Uterus (tissue), 4 donors: ENCODE measurements around the gene ADGRL3. TPM values are rescaled to one million over a fixed set of nuclear protein-coding genes. Genes with fewer than 3 reads are reported as not detected.

ENCODE experiments used
- DNase-seq, 2 donors: peaks; one replicate each; pipeline ENCODE4 v3.0.0-alpha.2; 2019 to 2020
- H3K27ac ChIP-seq, 2 donors: fragments of 200-600 bp; sonication (generic); 1 replicate in 1 of 2; 2 replicates in 1 of 2; pipeline ENCODE4 v1.5.1; 2016 to 2018
- H3K27me3 ChIP-seq, 2 donors: fragments of 200-600 bp; sonication (generic); one replicate each; pipeline ENCODE4 v1.5.1; 2018 to 2019; ENCODE audit warnings: control low read depth in 1 of 2
- H3K36me3 ChIP-seq, 2 donors: fragments of 200-600 bp; sonication (generic); one replicate each; pipeline ENCODE4 v1.5.1; 2019; ENCODE audit warnings: control low read depth in 1 of 2
- H3K4me1 ChIP-seq, 2 donors: fragments of 200-600 bp; sonication (generic); one replicate each; pipeline ENCODE4 v1.5.1; 2018 to 2019; ENCODE audit warnings: control low read depth in 1 of 2
- H3K4me3 ChIP-seq, 2 donors: fragments of 200-600 bp; sonication (generic); 1 replicate in 1 of 2; 2 replicates in 1 of 2; pipeline ENCODE4 v1.5.1; 2018 to 2019; ENCODE audit warnings: mild to moderate bottlenecking in 1 of 2
- H3K9me3 ChIP-seq, 2 donors: fragments of 200-600 bp; sonication (generic); one replicate each; pipeline ENCODE4 v1.5.1; 2019; ENCODE audit warnings: control low read depth in 1 of 2
- CTCF ChIP-seq, 4 experiments: fragments of 200-600 bp in 2 of 4; fragments of 450-650 bp in 2 of 4; sonication (generic) in 2 of 4; IDR thresholded peaks; one replicate each; pipeline ENCODE4 v1.5.1; 2016 to 2019; ENCODE audit warnings: antibody characterized with exemption in 4 of 4, mild to moderate bottlenecking in 2 of 4, moderate library complexity in 1 of 4
- POLR2A ChIP-seq, 2 donors: fragments of 450-650 bp; IDR thresholded peaks; one replicate each; pipeline ENCODE4 v1.6.1; 2016; ENCODE audit warnings: antibody characterized with exemption in 2 of 2, mild to moderate bottlenecking in 1 of 2, moderate library complexity in 1 of 2
- intact Hi-C: fragments of 100-400 bp; cut with DNase I; formaldehyde crosslinking; loops from one replicate; pipeline ENCODE4 v1.15.1; 2023; ENCODE audit warnings: low total_unique reads
- total RNA-seq, 4 donors: library from RNA; depleted of rRNA in 3 of 4; stranded (reverse); fragments of >200 nt in 3 of 4; gene quantifications; one replicate each; pipeline versions ENCODE4 v1.1.0 to v1.2.4, GENCODE V29; 2014 to 2023
- donor health status: DM: yes; HTN: yes; CAD: no.

Gene ADGRL3
- total RNA-seq, 4 donors from 2014 or later: 31.5 to 411 (median 74.3) TPM

GRCh38 chr4:62096881-62097280, 896.8 kb downstream of the ADGRL3 start:
- H3K27ac ChIP-seq: no peak overlapping the region
- TF ChIP-seq CTCF (IDR thresholded peaks at IDR 0.05): no peak
- TF ChIP-seq POLR2A (IDR thresholded peaks at IDR 0.05): no peak
- H3K36me3 ChIP-seq: no peaks in the 10 kb centered on the region
- no peaks in the 10 kb centered on the region for H3K4me1 ChIP-seq
- intact Hi-C loops: no loop called here
- H3K27me3 ChIP-seq: no peaks in the 10 kb centered on the region
- DNase-seq: no peak
- H3K9me3 ChIP-seq: no peaks in the 10 kb centered on the region
- no peak overlapping the region for H3K4me3 ChIP-seq

- Histone ChIP-seq H3K36me3 (no peaks in the 10 kb centered on the region), H3K4me3 (no peak overlapping the region), H3K27me3 (no peaks in the 10 kb centered on the region), H3K9me3 (no peaks in the 10 kb centered on the region), H3K27ac (no peak overlapping the region), H3K4me1 (no peaks in the 10 kb centered on the region)
- DNase-seq: no peak
- TF ChIP-seq CTCF (IDR thresholded peaks at IDR 0.05) (no peak), POLR2A (IDR thresholded peaks at IDR 0.05) (no peak)
- intact Hi-C loops: no loop called here
These were observed 915.1 kb downstream of the ADGRL3 start for GRCh38 chr4:62115216-62115615.

- Histone ChIP-seq H3K27ac (no peak overlapping the region), H3K36me3 (no peaks in the 10 kb centered on the region), H3K9me3 (no peaks in the 10 kb centered on the region), H3K4me3 (no peak overlapping the region), H3K4me1 (no peaks in the 10 kb centered on the region), H3K27me3 (no peaks in the 10 kb centered on the region)
- no peak for TF ChIP-seq POLR2A (IDR thresholded peaks at IDR 0.05)
- no peak for TF ChIP-seq CTCF (IDR thresholded peaks at IDR 0.05)
- no peak for DNase-seq
- intact Hi-C loops: no loop called here
These were observed 917.8 kb downstream of the ADGRL3 start for GRCh38 chr4:62117886-62118285.

GRCh38 chr4:62118558-62118957, 918.4 kb downstream of the ADGRL3 start:
- Histone ChIP-seq H3K27ac (no peak overlapping the region), H3K36me3 (no peaks in the 10 kb centered on the region), H3K9me3 (no peaks in the 10 kb centered on the region), H3K27me3 (no peaks in the 10 kb centered on the region), H3K4me3 (no peak overlapping the region), H3K4me1 (no peaks in the 10 kb centered on the region)
- intact Hi-C loops: no loop called here
- TF ChIP-seq CTCF (IDR thresholded peaks at IDR 0.05): no peak
- no peak for TF ChIP-seq POLR2A (IDR thresholded peaks at IDR 0.05)
- DNase-seq: no peak

- Histone ChIP-seq H3K4me1 (no peaks in the 10 kb centered on the region), H3K9me3 (no peaks in the 10 kb centered on the region), H3K4me3 (no peak overlapping the region), H3K36me3 (no peaks in the 10 kb centered on the region), H3K27me3 (no peaks in the 10 kb centered on the region), H3K27ac (no peak overlapping the region)
- intact Hi-C loops: no loop called here
- DNase-seq: no peak
- TF ChIP-seq POLR2A (IDR thresholded peaks at IDR 0.05) (no peak), CTCF (IDR thresholded peaks at IDR 0.05) (no peak)
These were observed 919.1 kb downstream of the ADGRL3 start for GRCh38 chr4:62119195-62119594.
